Common myeloid progenitor, CD34-positive (primary cell): Measurements from ENCODE around the gene RALGAPA2.

Source experiments
- CTCF ChIA-PET: fragments of 350-600 bp; sonication (Branson Sonifier 250); formaldehyde crosslinking; loops from one replicate; lab custom pipeline; 2021; ENCODE audit warnings: antibody characterized with exemption; lab: Charles Lee
- POLR2A ChIA-PET: fragments of 350-600 bp; sonication (Branson Sonifier 250); formaldehyde crosslinking; loops from one replicate; lab custom pipeline; 2021; ENCODE audit warnings: antibody characterized with exemption; lab: Charles Lee
- DNase-seq, 3 donors: peaks; one replicate each; pipeline versions ENCODE4 v3.0.0 to v3.0.0-alpha.2; 2013
- H3K27ac ChIP-seq, 2 experiments: 1 replicate in 1 of 2; 2 replicates in 1 of 2; pipeline ENCODE4 v1.7.0; 2013; ENCODE audit warnings: inconsistent platforms in 2 of 2, low read length in 2 of 2, mild to moderate bottlenecking in 2 of 2, low read depth in 1 of 2, moderate library complexity in 1 of 2; ENCODE audit not compliant: severe bottlenecking in 2 of 2, insufficient read depth in 1 of 2, poor library complexity in 1 of 2
- H3K27me3 ChIP-seq, 5 experiments: replicated peaks in 2 of 5; 1 replicate in 3 of 5; 2 replicates in 2 of 5; pipeline versions ENCODE4 v1.6.1 to v1.7.0; 2013; ENCODE audit warnings: low read length in 4 of 5, mild to moderate bottlenecking in 2 of 5, moderate library complexity in 2 of 5, inconsistent platforms in 1 of 5; ENCODE audit not compliant: insufficient read depth in 5 of 5, control insufficient read depth in 4 of 5
- H3K36me3 ChIP-seq, 4 experiments: 1 replicate in 2 of 4; 2 replicates in 2 of 4; pipeline versions ENCODE4 v1.6.1 to v1.7.0; 2013; ENCODE audit warnings: low read length in 3 of 4, control low read depth in 1 of 4, mild to moderate bottlenecking in 1 of 4; ENCODE audit not compliant: control insufficient read depth in 4 of 4, insufficient read depth in 4 of 4
- H3K4me1 ChIP-seq, 4 experiments: 1 replicate in 3 of 4; 2 replicates in 1 of 4; pipeline versions ENCODE4 v1.6.1 to v1.7.1; 2013; ENCODE audit warnings: low read length in 3 of 4, mild to moderate bottlenecking in 3 of 4, control low read depth in 1 of 4, inconsistent platforms in 1 of 4, moderate library complexity in 1 of 4; ENCODE audit not compliant: control insufficient read depth in 4 of 4, insufficient read depth in 4 of 4; ENCODE audit errors: control extremely low read depth in 1 of 4
- H3K4me3 ChIP-seq, 7 experiments: 1 replicate in 4 of 7; 2 replicates in 3 of 7; pipeline versions ENCODE4 v1.5.1 to v1.7.0; 2013; ENCODE audit warnings: mild to moderate bottlenecking in 7 of 7, low read length in 6 of 7, moderate library complexity in 6 of 7, inconsistent platforms in 2 of 7, low read depth in 2 of 7, control low read depth in 1 of 7; ENCODE audit not compliant: insufficient read depth in 4 of 7, control insufficient read depth in 1 of 7; ENCODE audit errors: extremely low read depth in 1 of 7
- H3K9me3 ChIP-seq, 5 experiments: 1 replicate in 4 of 5; 2 replicates in 1 of 5; pipeline versions ENCODE4 v1.6.1 to v1.7.1; 2013; ENCODE audit warnings: low read length in 4 of 5, mild to moderate bottlenecking in 2 of 5, inconsistent platforms in 1 of 5, low read depth in 1 of 5, moderate library complexity in 1 of 5; ENCODE audit not compliant: control insufficient read depth in 4 of 5, insufficient read depth in 2 of 5; ENCODE audit errors: control extremely low read depth in 1 of 5
- WGBS: methylation state at CpG from one replicate; pipeline ENCODE4 v1.1.5; 2013; ENCODE audit not compliant: insufficient coverage; 5-methylcytosine and 5-hydroxymethylcytosine counted together

RALGAPA2 gene

GRCh38 chr20:20517296-20517695 is 195.1 kb downstream of the RALGAPA2 start:
- WGBS = 100% methylated on average over 1 of the region's 2 CpGs
- CTCF ChIA-PET = no interaction called here

GRCh38 chr20:20513720-20514119 is 198.7 kb downstream of the RALGAPA2 start:
- Histone ChIP-seq H3K27me3 (no peaks in the 10 kb centered on the region), H3K36me3 (peaks cover 18 to 78% (median 57%) of the 10 kb centered on the region in 4 experiments), H3K27ac (no peak overlapping the region), H3K9me3 (peaks cover 0 to 18% (median 9%) of the 10 kb centered on the region in 5 experiments), H3K4me3 (no peak overlapping the region), H3K4me1 (no peaks in the 10 kb centered on the region)
- DNase-seq = no peak
- ChIA-PET CTCF (interaction anchor here (1.4 kb wide), 1 partner anchor 80 kb away, joined by 3 read pairs; no protein-coding TSS in a partner anchor), POLR2A (no interaction called here)
- WGBS = 100% methylated on average over 1 of the region's 1 CpG

More at GRCh38 chr20:20517296-20517695, 195.1 kb downstream of the RALGAPA2 start:
- no peak for DNase-seq
- no peak overlapping the region for H3K27ac ChIP-seq
- POLR2A ChIA-PET = no interaction called here
- peaks cover 17 to 75% (median 60%) of the 10 kb centered on the region in 4 experiments for H3K36me3 ChIP-seq
- peaks cover 0 to 18% (median 9%) of the 10 kb centered on the region in 5 experiments for H3K9me3 ChIP-seq
- H3K4me1 ChIP-seq = no peaks in the 10 kb centered on the region
- no peaks in the 10 kb centered on the region for H3K27me3 ChIP-seq
- no peak overlapping the region for H3K4me3 ChIP-seq

GRCh38 chr20:20505554-20505953 is 206.9 kb downstream of the RALGAPA2 start:
- Histone ChIP-seq H3K9me3 (no peaks in the 10 kb centered on the region), H3K4me1 (peaks cover 0 to 6% (median 4%) of the 10 kb centered on the region in 4 experiments), H3K4me3 (no peak overlapping the region), H3K27me3 (no peaks in the 10 kb centered on the region), H3K36me3 (peaks cover 18 to 68% (median 31%) of the 10 kb centered on the region in 4 experiments), H3K27ac (no peak overlapping the region)
- peak; percentile 35 to 93 (median 90) for DNase-seq
- 33% methylated on average over 1 of the region's 2 CpGs for WGBS
- POLR2A ChIA-PET = no interaction called here
- CTCF ChIA-PET = no interaction called here

- no peaks in the 10 kb centered on the region for H3K9me3 ChIP-seq
- POLR2A ChIA-PET = no interaction called here
- peaks cover 0 to 6% (median 4%) of the 10 kb centered on the region in 4 experiments for H3K4me1 ChIP-seq
- H3K36me3 ChIP-seq = peaks cover 15 to 63% (median 34%) of the 10 kb centered on the region in 4 experiments
- no peaks in the 10 kb centered on the region for H3K27me3 ChIP-seq
- H3K4me3 ChIP-seq = no peak overlapping the region
- DNase-seq = no peak
- no peak overlapping the region for H3K27ac ChIP-seq
- 100% methylated on average over 2 of the region's 7 CpGs for WGBS
- CTCF ChIA-PET = no interaction called here
These were observed 208.5 kb downstream of the RALGAPA2 start for GRCh38 chr20:20503777-20504530.

GRCh38 chr20:20501128-20501527 is 211.3 kb downstream of the RALGAPA2 start:
- H3K9me3 ChIP-seq = no peaks in the 10 kb centered on the region
- H3K27ac ChIP-seq = no peak overlapping the region
- WGBS = 100% methylated on average over 2 of the region's 2 CpGs
- H3K27me3 ChIP-seq = no peaks in the 10 kb centered on the region
- DNase-seq = no peak
- H3K4me1 ChIP-seq = peaks cover 0 to 6% (median 4%) of the 10 kb centered on the region in 4 experiments
- CTCF ChIA-PET = no interaction called here
- POLR2A ChIA-PET = no interaction called here
- peaks cover 14 to 73% (median 43%) of the 10 kb centered on the region in 4 experiments for H3K36me3 ChIP-seq
- no peak overlapping the region for H3K4me3 ChIP-seq

- no peak for DNase-seq
- Histone ChIP-seq H3K4me1 (no peaks in the 10 kb centered on the region), H3K4me3 (no peak overlapping the region), H3K9me3 (no peaks in the 10 kb centered on the region), H3K27me3 (no peaks in the 10 kb centered on the region), H3K27ac (no peak overlapping the region), H3K36me3 (peaks cover 14 to 74% (median 43%) of the 10 kb centered on the region in 4 experiments)
- CTCF ChIA-PET = no interaction called here
- WGBS = 83% methylated on average over 1 of the region's 1 CpG
- POLR2A ChIA-PET = no interaction called here
These were observed 212.1 kb downstream of the RALGAPA2 start for GRCh38 chr20:20500312-20500711.

- no peak overlapping the region for H3K27ac ChIP-seq
- WGBS = 100% methylated on average over 5 of the region's 5 CpGs
- no peak for DNase-seq
- no peaks in the 10 kb centered on the region for H3K4me1 ChIP-seq
- peaks cover 14 to 81% (median 45%) of the 10 kb centered on the region in 4 experiments for H3K36me3 ChIP-seq
- ChIA-PET CTCF (interaction anchor here (1.1 kb wide), 1 partner anchor 13 kb away, joined by 3 read pairs; no protein-coding TSS in a partner anchor), POLR2A (no interaction called here)
- H3K9me3 ChIP-seq = no peaks in the 10 kb centered on the region
- H3K4me3 ChIP-seq = no peak overlapping the region
- H3K27me3 ChIP-seq = no peaks in the 10 kb centered on the region
These were observed 213.0 kb downstream of the RALGAPA2 start for GRCh38 chr20:20499439-20499838.
